Measurements from ENCODE around the gene SOBP. TPM values are rescaled to one million over a fixed set of nuclear protein-coding genes. Genes with fewer than 3 reads are reported as not detected.

SOBP gene
- total and polyA plus RNA-seq, 8 donors, result 0.58 to 16.9 (median 4.4) TPM

GRCh38 chr6:107699254-107699653 is 209.3 kb downstream of the SOBP start:
- TF ChIP-seq CTCF (IDR thresholded peaks at IDR 0.05) (no peak), POLR2AphosphoS5 (IDR thresholded peaks at IDR 0.05) (no peak), EP300 (IDR thresholded peaks at IDR 0.05) (no peak)
- DNase-seq, result no peak
- no peaks in the 10 kb centered on the region for H3K9me3 ChIP-seq
- no peaks in the 10 kb centered on the region for H3K27me3 ChIP-seq
- intact Hi-C loops (cut with DNase I; ENCODE audit: low total_unique reads), result no loop called here
- no peaks in the 10 kb centered on the region for H3K36me3 ChIP-seq
- no peak overlapping the region for H3K4me3 ChIP-seq
- no peak overlapping the region for H3K27ac ChIP-seq
- 73 to 90% (median 77%) methylated on average over 7 of the region's 7 CpGs for WGBS, 5 donors
- H3K4me1 ChIP-seq, result no peaks in the 10 kb centered on the region

GRCh38 chr6:107699697-107700325 is 209.9 kb downstream of the SOBP start:
- 76 to 84% (median 79%) methylated on average over 14 of the region's 14 CpGs for WGBS, 5 donors
- Histone ChIP-seq H3K36me3 (no peaks in the 10 kb centered on the region), H3K27ac (no peak overlapping the region), H3K27me3 (no peaks in the 10 kb centered on the region), H3K9me3 (no peaks in the 10 kb centered on the region), H3K4me1 (peaks cover 0 to 4% (median 0%) of the 10 kb centered on the region in 4 donors), H3K4me3 (no peak overlapping the region)
- no peak for TF ChIP-seq CTCF (IDR thresholded peaks at IDR 0.05)
- no peak for TF ChIP-seq POLR2A (IDR thresholded peaks at IDR 0.05)
- no peak for TF ChIP-seq EP300 (IDR thresholded peaks at IDR 0.05)
- TF ChIP-seq POLR2AphosphoS5 (IDR thresholded peaks at IDR 0.05), result no peak
- no peak for DNase-seq
- intact Hi-C loops (cut with DNase I; ENCODE audit: low total_unique reads), result no loop called here

GRCh38 chr6:107703606-107704005 is 213.7 kb downstream of the SOBP start:
- H3K27ac ChIP-seq, result no peak overlapping the region
- no peak for TF ChIP-seq POLR2AphosphoS5 (IDR thresholded peaks at IDR 0.05)
- TF ChIP-seq POLR2A (IDR thresholded peaks at IDR 0.05), result no peak
- no peak for TF ChIP-seq CTCF (IDR thresholded peaks at IDR 0.05)
- TF ChIP-seq EP300 (IDR thresholded peaks at IDR 0.05), result no peak
- no peaks in the 10 kb centered on the region for H3K36me3 ChIP-seq
- no peaks in the 10 kb centered on the region for H3K9me3 ChIP-seq
- no peaks in the 10 kb centered on the region for H3K27me3 ChIP-seq
- H3K4me3 ChIP-seq, result no peak overlapping the region
- intact Hi-C loops (cut with DNase I; ENCODE audit: low total_unique reads), result no loop called here
- H3K4me1 ChIP-seq, result peaks cover 0 to 6% (median 0%) of the 10 kb centered on the region in 4 donors
- no peak for DNase-seq
- WGBS, 5 donors, result 75 to 94% (median 93%) methylated on average over 5 of the region's 5 CpGs

- Histone ChIP-seq H3K9me3 (no peaks in the 10 kb centered on the region), H3K27me3 (no peaks in the 10 kb centered on the region), H3K27ac (no peak overlapping the region), H3K4me1 (peaks cover 0 to 6% (median 0%) of the 10 kb centered on the region in 4 donors), H3K4me3 (no peak overlapping the region), H3K36me3 (no peaks in the 10 kb centered on the region)
- 33 to 43% (median 35%) methylated on average over 8 of the region's 8 CpGs for WGBS, 5 donors
- TF ChIP-seq POLR2AphosphoS5 (IDR thresholded peaks at IDR 0.05) (no peak), EP300 (IDR thresholded peaks at IDR 0.05) (no peak), CTCF (IDR thresholded peaks at IDR 0.05) (peak in 5 of 7 experiments; percentile 47 to 90 (median 73)), POLR2A (IDR thresholded peaks at IDR 0.05) (no peak)
- peak in 1 of 2 donors; percentile 81 for DNase-seq
- intact Hi-C loops (cut with DNase I; ENCODE audit: low total_unique reads), result no loop called here
Observed at GRCh38 chr6:107704347-107705013, 214.6 kb downstream of the SOBP start.
